ENCODE data around the gene RYR3.

Gene RYR3

DNA sequence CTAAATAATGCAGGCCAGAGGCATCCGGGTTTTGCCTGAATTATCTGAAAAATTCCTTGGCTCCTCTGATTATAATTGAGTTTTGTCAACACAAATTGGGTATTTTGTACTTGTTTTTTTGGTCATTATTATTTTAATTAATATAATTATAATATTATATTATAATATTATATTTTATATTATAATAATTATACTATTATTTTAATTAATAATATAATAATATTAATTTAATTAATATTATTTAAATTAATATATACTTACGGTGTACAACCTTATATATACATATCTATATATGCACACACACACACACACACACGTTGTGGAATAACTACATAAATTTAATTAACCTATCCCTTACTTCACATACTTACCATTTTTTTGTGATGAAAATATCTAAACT is 73.5 kb downstream of the RYR3 start:
- no peak for DNase-seq (ENCODE audit: low spot score)

DNA sequence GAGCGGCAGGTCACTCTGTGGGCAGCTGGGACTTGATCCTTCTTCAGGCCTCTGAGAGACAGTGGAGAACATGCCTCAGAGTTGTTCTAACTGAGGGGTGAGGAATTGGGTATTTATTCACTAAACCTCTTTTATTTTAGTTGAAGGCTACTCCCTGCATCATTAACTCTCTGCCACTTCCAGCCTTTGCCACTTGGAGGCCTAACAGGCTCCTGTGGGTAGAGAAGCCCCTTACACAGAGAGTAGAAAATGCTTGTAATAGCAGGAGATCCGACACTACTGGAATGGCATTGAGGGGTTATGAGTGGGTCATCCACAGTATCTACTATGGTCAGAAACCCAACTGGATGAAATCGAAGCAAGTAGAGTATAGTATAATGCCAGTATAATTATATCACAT is 81.7 kb downstream of the RYR3 start:
- DNase-seq (ENCODE audit: low spot score): no peak

GRCh38 chr15:33393546-33393945 is 82.8 kb downstream of the RYR3 start:
- no peak for DNase-seq (ENCODE audit: low spot score)

DNA sequence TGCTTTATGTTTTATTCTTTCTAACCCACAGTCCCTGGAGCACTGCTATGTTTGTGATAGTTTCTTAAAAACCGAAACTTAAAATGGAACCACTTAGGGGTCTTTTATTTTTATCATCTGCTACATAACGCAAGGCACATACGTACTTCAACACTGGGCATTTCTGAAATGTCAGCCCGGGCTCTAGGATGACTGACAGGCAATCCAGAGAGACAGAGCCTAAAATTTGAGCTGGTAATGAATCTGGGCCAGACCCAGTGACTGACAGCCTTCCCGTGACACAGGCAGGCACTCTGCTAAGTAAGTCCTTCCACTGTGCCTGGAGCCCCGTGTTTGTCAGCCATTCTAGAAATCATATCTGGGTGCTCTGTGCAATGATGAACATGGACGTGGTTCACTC is 84.6 kb downstream of the RYR3 start:
- DNase-seq (ENCODE audit: low spot score): no peak

DNA sequence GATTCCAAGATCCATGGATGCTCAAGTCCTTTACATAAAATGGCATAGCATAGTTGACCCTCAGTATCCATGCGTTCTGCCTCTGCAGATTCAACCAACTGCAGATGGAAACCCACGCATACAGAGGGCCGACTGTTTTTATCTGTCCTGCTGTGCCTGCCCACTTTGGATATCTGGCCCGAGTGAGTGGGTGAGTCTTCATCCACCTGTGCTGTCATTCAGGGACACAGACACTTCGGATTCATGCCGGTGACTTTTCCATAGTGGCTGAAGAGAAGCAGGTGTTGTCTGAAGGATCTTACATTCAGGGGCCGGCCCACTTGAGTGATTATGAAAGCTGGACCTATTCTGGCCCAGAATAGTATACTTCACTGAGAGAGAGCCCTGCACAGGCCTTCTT is 85.1 kb downstream of the RYR3 start:
- DNase-seq (ENCODE audit: low spot score): no peak

DNA sequence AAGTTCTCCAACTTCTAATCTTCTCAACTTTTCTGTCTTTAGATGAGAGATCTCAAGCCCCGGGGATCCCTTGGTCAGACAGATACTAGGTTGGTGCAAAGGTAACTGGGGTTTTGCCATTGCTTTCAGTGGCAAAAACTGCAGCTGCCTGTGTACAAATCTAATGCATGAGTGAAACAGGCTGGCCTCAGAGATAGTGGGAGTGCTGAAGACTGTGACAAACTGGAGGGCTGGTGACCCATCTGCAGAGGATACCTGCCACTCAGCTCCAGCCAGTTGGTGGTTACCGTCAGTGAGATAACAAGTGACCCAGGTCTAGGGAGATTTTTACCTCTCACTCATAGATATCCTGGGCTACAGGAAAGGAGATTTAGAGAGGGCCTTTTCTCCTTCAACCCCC is 85.7 kb downstream of the RYR3 start:
- DNase-seq (ENCODE audit: low spot score): no peak

DNA sequence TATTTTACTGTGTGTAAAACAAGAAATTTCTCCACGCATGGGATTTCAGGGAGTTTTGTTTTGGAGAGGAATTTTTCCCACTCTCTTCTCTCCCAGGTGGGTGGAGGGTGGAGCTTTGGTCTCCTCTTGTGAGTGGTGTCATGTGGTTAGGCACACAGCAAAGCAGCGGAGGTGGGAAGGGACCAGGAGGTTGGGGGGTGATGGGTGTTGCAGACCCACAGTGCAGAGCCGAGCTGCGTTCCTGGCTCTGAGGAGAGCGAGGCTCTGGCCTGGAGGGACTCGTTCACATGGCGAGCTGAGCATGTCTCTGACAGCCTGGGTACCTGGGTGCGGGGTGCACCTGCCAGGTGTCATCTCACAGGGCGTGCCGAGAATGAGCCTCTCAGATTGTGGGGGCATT is 87.8 kb downstream of the RYR3 start:
- no peak for DNase-seq (ENCODE audit: low spot score)

- DNase-seq (ENCODE audit: low spot score): no peak
These were observed 90.2 kb downstream of the RYR3 start for GRCh38 chr15:33400941-33401340.

GRCh38 chr15:33402600-33402999 is 91.8 kb downstream of the RYR3 start:
- no peak for DNase-seq (ENCODE audit: low spot score)

GRCh38 chr15:33405096-33405495 is 94.3 kb downstream of the RYR3 start:
- DNase-seq (ENCODE audit: low spot score): no peak

- DNase-seq (ENCODE audit: low spot score): no peak
These were observed 101.1 kb downstream of the RYR3 start for GRCh38 chr15:33411596-33412540.

DNA sequence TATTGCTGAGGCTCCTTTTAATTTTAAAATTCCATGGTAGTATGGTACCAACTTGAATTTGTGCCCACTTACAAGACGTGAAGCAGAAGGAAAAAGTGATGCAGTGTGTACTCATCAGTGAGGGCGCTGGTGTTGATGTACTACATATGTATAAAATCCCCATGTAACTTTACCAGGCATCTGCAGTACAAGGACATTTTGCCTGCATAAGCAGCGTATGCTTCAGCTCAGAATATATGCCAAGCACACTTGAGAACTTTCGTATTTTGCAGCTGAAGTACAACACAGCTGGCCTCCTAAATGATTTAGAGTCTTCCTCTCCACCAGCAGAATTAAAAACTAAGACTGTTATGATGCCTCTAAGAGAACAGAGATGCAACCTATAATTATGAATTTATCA is 108.9 kb downstream of the RYR3 start:
- no peak for DNase-seq (ENCODE audit: low spot score)

GRCh38 chr15:33424025-33424424 is 113.3 kb downstream of the RYR3 start:
- no peak for DNase-seq (ENCODE audit: low spot score)

DNA sequence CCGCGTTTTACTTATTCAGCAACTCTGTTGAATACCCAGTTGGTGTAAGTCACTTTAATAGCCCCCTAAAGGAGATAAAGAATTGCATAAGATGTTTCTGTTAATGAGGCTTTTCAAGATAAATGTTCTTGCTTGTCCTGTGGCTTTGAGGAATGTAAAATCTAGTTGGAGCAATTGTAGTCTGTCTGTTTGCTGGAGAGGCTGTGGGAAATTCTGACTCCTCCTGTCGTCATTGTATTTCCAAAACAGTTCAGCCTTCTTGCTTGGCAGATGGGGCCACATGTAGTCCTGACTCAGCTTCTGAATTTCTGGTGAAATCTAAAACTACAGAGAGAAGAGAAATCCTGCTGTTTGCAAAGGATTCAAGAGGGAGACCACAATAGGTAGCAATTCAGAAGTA is 114.4 kb downstream of the RYR3 start:
- DNase-seq (ENCODE audit: low spot score): peak; percentile 11

- DNase-seq (ENCODE audit: low spot score): no peak
These were observed 119.8 kb downstream of the RYR3 start for GRCh38 chr15:33430577-33430976.

DNA sequence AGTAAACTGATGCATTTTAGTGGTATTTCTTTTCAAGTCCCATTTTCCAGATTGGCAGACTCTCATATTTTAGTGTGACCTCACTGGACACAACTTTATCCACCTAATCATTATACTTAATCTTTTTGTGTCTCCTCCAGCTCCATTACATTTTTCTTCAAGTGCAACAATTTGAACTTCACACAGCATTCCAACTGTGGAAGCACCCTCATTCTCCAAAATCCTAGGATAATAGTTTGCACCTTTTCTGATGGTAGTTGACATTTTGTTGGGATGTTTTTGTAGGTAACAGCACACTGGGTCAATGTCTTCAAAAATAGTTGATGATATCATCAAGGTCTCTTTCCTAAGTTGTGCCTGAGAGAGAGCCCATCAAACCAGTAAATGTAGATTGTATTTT is 123.1 kb downstream of the RYR3 start:
- DNase-seq (ENCODE audit: low spot score): no peak

DNA sequence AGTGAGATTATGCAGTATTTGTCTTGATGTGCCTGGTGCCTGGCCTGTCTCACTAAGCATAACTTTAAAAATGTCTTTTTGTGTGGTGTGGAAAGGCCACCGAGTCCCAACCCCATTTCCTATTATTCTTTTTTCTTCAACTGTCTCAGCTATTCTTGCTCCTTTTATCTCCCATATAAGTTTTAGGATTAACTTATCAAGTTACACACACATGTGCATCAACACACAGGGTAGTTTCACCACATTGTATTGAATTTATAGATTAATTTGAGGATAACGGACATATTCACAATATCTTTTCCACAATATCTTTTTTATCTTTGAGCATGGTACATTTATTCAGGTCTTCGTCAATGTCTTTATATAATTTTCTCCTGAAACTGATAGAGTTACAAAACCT is 127.6 kb downstream of the RYR3 start:
- no peak for DNase-seq (ENCODE audit: low spot score)

DNA sequence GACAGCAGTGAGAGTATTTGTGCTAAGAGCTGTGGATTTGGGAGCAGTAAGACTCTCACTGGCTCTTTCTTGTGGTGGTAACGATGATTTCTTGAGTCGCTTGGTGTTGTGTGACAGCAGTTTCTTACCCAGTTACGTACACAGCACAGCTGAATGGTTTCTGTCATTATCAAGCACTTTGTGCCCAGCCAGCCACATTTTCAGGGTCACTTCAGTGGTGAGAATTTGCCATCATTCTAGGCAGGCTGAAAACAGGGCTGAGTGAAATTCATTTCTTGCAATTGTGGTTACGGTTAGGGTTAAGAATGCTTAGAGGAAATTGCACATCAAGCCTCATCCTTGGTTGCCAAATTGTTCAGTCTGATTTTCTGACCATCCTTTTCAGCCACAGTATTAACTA is 130.1 kb downstream of the RYR3 start:
- DNase-seq (ENCODE audit: low spot score): no peak

GRCh38 chr15:33442449-33442848 is 131.7 kb downstream of the RYR3 start:
- no peak for DNase-seq (ENCODE audit: low spot score)

DNA sequence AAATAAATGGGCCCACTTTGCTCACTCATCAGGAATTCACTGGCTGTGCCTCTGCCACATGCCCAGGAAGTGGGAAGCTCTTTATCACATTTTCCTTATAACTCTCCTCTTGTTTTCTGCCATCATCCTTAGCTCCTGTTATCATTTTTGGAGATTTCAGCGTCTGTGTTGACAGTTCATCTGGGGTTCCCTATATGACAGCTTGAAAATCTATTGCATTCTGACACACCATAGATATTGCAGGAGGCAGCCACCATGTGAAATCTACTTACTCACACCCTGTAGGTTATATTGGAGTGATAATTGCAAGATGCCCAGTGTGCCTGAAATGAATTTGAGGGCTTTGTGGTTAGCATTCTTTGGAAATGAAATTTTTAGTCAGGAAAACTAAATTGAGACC is 132.9 kb downstream of the RYR3 start:
- no peak for DNase-seq (ENCODE audit: low spot score)

DNA sequence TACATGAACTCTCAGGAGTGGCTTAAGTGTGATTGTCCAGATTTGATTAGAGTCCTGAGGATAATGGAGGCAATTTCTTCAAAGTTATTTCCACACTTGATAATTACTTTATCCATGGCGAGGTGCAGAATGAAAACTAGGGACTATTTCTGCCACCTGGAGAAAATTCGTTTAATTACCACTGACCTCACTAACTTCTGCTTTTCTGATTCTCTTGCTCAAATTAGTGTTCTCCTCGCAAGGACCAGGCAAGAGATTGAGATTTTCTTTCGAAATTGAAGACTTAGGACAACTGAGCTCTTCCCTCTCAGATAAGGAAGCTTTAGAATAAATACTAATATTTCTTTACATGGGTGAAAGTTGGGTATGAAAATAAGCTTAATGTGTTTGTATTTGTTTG is 135.2 kb downstream of the RYR3 start:
- DNase-seq (ENCODE audit: low spot score): no peak

- DNase-seq (ENCODE audit: low spot score): no peak
These were observed 137.4 kb downstream of the RYR3 start for GRCh38 chr15:33448151-33448550.

DNA sequence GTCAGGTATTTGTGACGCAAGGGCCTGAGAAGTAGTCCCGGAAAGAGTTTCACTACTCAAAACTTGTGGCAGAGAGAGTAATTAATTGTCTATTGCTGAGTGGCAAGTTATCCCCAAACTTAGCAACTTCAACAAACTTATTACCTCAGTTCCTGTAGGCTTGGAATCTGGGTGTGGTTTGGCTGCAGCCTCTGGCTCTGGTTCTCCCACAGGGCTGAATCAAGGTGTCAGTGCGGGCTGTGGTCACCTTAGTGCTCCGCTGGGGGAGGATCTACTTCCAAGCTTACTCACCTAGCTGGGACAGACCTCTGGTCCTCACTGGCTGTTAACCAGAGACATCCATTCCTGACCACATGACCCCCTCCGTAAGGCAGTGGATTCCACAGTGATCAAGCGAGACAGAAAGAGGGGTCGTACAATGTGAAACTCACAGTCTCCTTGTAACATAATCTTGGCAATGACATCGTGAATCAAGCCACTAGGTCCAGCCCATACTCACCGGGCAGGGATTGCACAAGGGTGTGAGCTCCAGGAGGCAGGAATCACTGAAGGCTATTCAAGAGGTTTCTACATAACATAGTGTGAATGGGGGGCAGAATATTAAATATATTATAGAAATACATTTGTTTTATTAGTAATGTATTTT is 138.3 kb downstream of the RYR3 start:
- no peak for DNase-seq (ENCODE audit: low spot score)

DNA sequence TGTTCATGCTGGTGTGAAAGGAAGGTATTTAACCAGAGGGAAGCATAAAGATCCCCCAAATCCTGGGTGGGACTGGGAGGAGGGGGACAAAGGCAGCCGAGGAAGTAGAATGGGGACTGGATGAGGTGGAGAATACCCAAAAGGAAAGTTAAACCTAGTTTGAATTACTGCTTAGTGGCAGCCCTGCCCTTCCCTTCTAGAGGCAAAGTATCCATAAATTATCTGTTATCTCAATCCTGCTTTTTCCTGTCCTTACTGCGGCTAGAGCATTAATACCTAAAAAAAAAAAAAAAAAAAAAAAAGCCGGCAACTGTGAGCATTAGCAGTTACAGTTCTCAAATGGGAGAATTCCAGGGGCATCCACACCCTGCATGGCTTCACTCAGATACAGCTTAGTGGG is 139.0 kb downstream of the RYR3 start:
- no peak for DNase-seq (ENCODE audit: low spot score)

Measured in pons (tissue), 1 donor.